GM21381 (cell line): ENCODE measurements around the gene N4BP2L1.
"Not testable (repeated sequence)": the region's sequence is repeated elsewhere in the genome, so short reads cannot be mapped to it uniquely, and the experiment has no call there.

Experiments used
- ATAC-seq: cut with Tn5 transposase; IDR thresholded peaks from one replicate; pipeline ENCODE4 v1.9.1; 2021; ENCODE audit warnings: mild to moderate bottlenecking, moderate library complexity; ENCODE audit not compliant: unreplicated experiment

The N4BP2L1 gene

DNA sequence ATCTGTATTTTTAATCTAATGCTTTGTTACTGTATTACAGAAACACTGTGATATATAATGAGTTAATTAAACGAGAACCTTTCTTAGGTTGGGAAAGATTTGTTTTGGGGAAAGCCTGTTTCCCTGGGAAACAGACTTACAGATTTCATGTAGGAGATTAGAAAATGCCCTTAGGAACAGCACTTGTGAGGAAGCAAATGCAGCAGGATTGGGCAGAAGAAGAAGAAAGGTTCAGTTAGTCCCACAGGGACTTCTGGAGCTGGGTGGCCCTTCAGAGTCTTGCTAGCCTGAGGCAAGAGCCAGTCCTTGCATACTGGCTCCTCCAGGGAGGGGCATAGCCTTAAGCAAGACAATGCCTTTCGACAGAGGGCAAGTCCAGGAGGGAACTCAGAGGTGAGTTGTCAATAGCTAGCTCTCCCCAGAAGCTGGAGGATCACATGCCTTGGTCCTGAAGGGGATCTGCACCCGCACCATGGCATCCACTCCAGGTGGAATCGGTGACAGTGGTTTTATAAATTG, 36.8 kb downstream of the N4BP2L1 start:
- no peak for ATAC-seq

- no peak for ATAC-seq
These were observed 37.4 kb downstream of the N4BP2L1 start for GRCh38 chr13:32390484-32390883.

GRCh38 chr13:32390048-32390447, 37.9 kb downstream of the N4BP2L1 start:
- peak; percentile 64 for ATAC-seq

GRCh38 chr13:32385410-32385809, 42.5 kb downstream of the N4BP2L1 start:
- ATAC-seq, result no peak

- ATAC-seq, result no peak
These were observed 43.2 kb downstream of the N4BP2L1 start for GRCh38 chr13:32384702-32385101.

- no peak for ATAC-seq
These were observed 43.9 kb downstream of the N4BP2L1 start for GRCh38 chr13:32383836-32384618.

- ATAC-seq, result no peak
These were observed 46.4 kb downstream of the N4BP2L1 start for GRCh38 chr13:32381539-32381938.

DNA sequence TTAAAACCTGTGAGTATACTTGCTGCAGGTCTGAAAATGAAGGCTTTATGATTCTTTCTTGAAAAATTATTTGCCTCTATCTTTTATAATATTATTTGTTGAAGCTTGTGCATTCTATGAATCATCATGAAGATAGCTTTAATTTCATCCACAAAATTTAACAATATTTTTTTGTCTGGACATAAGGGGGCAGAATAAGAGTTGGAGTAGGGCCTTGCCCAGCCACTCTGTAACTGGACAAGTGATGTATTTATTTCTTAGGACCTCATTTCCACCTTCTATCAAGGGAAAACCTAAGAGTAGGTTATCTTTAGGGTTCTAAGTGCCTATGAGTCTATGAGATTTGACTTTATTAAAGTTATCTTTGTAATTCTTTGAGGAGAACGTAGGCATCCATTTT, 49.9 kb downstream of the N4BP2L1 start:
- ATAC-seq, result no peak

DNA sequence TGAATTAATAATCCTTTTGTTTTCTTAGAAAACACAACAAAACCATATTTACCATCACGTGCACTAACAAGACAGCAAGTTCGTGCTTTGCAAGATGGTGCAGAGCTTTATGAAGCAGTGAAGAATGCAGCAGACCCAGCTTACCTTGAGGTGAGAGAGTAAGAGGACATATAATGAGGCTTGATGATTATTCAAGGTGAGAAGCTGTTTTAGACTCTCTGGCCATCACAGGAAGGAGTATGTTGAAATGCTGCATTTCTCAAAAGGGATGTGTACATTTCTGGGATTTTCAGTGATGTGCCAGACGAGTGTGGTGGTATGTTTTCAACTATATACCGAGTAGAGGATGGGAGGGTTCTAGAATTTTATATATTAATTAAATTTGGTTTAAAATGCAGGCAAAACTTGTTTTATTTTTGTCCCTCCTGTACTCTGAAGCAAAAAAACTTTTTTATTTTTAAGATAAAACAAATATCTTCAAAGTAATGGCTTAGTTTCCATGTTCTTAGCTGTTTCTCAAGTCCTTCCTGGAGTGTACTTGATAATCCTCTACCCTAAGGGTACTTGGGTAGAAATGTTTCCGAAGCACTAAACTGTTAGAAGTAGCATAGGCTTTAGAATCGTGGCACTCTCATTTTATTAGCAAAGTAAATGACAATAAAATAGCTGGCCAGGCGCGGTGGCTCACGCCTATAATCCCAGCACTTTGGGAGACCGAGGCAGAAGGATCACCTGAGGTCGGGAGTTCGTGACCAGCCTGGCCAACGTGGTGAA, 51.1 kb downstream of the N4BP2L1 start:
- ATAC-seq, result no peak

- no peak for ATAC-seq
These were observed 57.1 kb downstream of the N4BP2L1 start for GRCh38 chr13:32370805-32371204.

- ATAC-seq, result no peak
These were observed 65.4 kb downstream of the N4BP2L1 start for GRCh38 chr13:32362574-32362973.

- ATAC-seq, result not testable (repeated sequence)
These were observed 72.0 kb downstream of the N4BP2L1 start for GRCh38 chr13:32355935-32356334.

GRCh38 chr13:32354040-32354439, 73.9 kb downstream of the N4BP2L1 start:
- no peak for ATAC-seq

DNA sequence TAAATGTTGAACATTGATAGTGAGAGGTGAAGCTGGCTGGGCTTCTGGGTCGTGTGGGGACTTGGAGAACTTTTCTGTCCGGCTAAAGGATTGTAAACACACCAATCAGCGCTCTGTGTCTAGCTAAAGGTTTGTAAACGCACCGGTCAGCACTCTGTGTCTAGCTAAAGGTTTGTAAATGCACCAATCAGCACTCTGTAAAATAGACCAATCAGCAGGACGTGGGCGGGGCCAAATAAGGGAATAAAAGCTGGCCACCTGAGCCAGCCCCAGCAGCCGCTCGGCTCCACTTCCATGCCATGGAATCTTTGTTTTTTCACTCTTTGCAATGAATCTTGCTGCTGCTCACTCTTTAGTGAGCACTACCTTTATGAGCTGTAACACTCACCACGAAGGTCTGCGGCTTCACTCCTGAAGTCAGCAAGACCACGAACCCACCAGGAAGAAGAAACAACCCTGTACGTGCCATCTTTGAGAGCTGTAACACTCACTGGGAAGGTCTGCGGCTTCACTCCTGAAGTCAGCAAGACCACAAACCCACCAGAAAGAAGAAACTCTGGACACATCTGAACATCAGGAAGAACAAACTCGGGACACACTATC, 77.0 kb downstream of the N4BP2L1 start:
- not testable (repeated sequence) for ATAC-seq
